ENCODE data around the gene CAST.

DNA sequence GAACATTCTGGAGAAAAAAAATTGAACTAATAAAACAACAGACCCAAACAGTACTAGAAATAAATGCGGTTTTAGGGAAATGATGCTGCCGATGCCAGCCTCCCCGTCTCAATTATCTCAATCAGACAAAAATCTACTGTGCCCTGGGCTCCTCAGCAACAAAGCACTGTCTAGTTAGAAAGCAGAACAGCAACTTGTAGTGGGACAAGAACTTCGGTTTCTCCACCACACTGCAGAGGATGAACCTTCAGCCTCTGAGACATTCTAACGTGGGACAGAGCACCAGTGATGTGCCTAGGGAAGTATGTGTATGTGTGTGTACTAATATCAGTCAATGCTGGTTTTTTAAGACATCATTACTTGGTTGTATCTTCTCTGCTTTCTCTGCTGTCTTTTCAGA is 11.1 kb upstream of the CAST start:
- TF ChIP-seq, protein P1, sequence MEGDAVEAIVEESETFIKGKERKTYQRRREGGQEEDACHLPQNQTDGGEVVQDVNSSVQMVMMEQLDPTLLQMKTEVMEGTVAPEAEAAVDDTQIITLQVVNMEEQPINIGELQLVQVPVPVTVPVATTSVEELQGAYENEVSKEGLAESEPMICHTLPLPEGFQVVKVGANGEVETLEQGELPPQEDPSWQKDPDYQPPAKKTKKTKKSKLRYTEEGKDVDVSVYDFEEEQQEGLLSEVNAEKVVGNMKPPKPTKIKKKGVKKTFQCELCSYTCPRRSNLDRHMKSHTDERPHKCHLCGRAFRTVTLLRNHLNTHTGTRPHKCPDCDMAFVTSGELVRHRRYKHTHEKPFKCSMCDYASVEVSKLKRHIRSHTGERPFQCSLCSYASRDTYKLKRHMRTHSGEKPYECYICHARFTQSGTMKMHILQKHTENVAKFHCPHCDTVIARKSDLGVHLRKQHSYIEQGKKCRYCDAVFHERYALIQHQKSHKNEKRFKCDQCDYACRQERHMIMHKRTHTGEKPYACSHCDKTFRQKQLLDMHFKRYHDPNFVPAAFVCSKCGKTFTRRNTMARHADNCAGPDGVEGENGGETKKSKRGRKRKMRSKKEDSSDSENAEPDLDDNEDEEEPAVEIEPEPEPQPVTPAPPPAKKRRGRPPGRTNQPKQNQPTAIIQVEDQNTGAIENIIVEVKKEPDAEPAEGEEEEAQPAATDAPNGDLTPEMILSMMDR (IDR thresholded peaks at IDR 0.05): no peak
- TF ChIP-seq EP300 (IDR thresholded peaks at IDR 0.05): no peak
- no peak for TF ChIP-seq POLR2A (IDR thresholded peaks at IDR 0.05)
